ENCODE results near the gene CST3.

DNA sequence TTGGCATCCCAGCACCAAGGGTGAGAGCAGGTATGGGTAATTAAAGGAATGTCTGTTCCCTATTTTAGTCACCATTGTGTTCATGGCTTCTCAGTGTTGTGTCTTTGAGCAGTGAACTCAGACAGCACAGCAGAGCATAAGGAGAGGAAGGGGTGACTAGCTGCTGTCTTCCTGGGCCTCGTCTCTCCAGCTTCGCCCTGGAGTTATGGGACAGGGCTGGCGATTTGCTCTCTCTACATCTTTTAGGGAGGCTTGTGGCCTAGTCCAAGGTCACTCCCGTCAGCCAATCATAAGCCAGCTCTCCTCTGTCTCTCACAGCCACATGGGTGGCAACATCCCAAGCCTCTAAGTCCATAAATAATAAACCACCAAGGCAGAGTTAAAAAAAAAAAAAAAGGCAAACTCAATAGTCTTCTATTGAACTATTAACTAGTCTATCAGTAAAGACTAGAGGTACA is 7.3 kb downstream of the CST3 start:
- no peak for TF ChIP-seq POLR2A (IDR thresholded peaks at IDR 0.05)
- TF ChIP-seq, protein P1, sequence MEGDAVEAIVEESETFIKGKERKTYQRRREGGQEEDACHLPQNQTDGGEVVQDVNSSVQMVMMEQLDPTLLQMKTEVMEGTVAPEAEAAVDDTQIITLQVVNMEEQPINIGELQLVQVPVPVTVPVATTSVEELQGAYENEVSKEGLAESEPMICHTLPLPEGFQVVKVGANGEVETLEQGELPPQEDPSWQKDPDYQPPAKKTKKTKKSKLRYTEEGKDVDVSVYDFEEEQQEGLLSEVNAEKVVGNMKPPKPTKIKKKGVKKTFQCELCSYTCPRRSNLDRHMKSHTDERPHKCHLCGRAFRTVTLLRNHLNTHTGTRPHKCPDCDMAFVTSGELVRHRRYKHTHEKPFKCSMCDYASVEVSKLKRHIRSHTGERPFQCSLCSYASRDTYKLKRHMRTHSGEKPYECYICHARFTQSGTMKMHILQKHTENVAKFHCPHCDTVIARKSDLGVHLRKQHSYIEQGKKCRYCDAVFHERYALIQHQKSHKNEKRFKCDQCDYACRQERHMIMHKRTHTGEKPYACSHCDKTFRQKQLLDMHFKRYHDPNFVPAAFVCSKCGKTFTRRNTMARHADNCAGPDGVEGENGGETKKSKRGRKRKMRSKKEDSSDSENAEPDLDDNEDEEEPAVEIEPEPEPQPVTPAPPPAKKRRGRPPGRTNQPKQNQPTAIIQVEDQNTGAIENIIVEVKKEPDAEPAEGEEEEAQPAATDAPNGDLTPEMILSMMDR (IDR thresholded peaks at IDR 0.05), result no peak
